H9 (cell line): ENCODE results near the gene ANO3. TPM values are rescaled to one million over a fixed set of nuclear protein-coding genes. Genes with fewer than 3 reads are reported as not detected.

Experiments used
- DNase-seq: peaks from one replicate; pipeline ENCODE4 v3.0.0-alpha.2; 2017
- H2AFZ ChIP-seq: one replicate; pipeline ENCODE4 v1.6.1; 2013; ENCODE audit warnings: mild to moderate bottlenecking, low read length, control low read depth, moderate library complexity
- H2AK5ac ChIP-seq: 2 replicates; pipeline ENCODE4 v1.6.1; 2013; ENCODE audit warnings: low read length, control low read depth, mixed read lengths; ENCODE audit not compliant: insufficient read length
- H2BK120ac ChIP-seq: one replicate; pipeline ENCODE4 v1.6.1; 2013; ENCODE audit warnings: low read depth, mild to moderate bottlenecking, low read length, control low read depth, inconsistent platforms; ENCODE audit not compliant: poor library complexity, severe bottlenecking
- H2BK12ac ChIP-seq: 2 replicates; pipeline ENCODE4 v1.6.1; 2013; ENCODE audit warnings: low read length, control low read depth, mixed read lengths, low read depth; ENCODE audit not compliant: insufficient read length
- H2BK15ac ChIP-seq: 2 replicates; pipeline ENCODE4 v1.6.1; 2013; ENCODE audit warnings: low read depth, low read length, control low read depth
- H2BK20ac ChIP-seq: one replicate; pipeline ENCODE4 v1.6.1; 2013; ENCODE audit warnings: low read depth, mild to moderate bottlenecking, low read length, control low read depth, inconsistent platforms; ENCODE audit not compliant: poor library complexity, severe bottlenecking
- H2BK5ac ChIP-seq: 2 replicates; pipeline ENCODE4 v1.6.1; 2013; ENCODE audit warnings: low read length, control low read depth, mixed read lengths; ENCODE audit not compliant: insufficient read length
- H3K14ac ChIP-seq: 2 replicates; pipeline ENCODE4 v1.6.1; 2013; ENCODE audit warnings: low read length, control low read depth; ENCODE audit not compliant: insufficient read depth
- H3K18ac ChIP-seq: 2 replicates; pipeline ENCODE4 v1.6.1; 2013; ENCODE audit warnings: low read depth, mild to moderate bottlenecking, mixed read lengths, low read length, control low read depth; ENCODE audit not compliant: insufficient read length
- H3K23ac ChIP-seq: 2 replicates; pipeline ENCODE4 v1.6.1; 2013; ENCODE audit warnings: low read length, control low read depth, mixed read lengths, low read depth; ENCODE audit not compliant: insufficient read length
- H3K23me2 ChIP-seq: 2 replicates; pipeline ENCODE4 v1.6.1; 2013; ENCODE audit warnings: low read depth, mild to moderate bottlenecking, mixed read lengths, low read length, control low read depth; ENCODE audit not compliant: insufficient read length, poor library complexity, severe bottlenecking
- H3K27ac ChIP-seq: 2 replicates; pipeline ENCODE4 v1.5.1; 2013; ENCODE audit warnings: low read length, control low read depth, mixed read lengths, low read depth; ENCODE audit not compliant: insufficient read length
- H3K27me3 ChIP-seq: 2 replicates; pipeline ENCODE4 v1.6.1; 2013; ENCODE audit warnings: low read length, control low read depth, inconsistent platforms; ENCODE audit not compliant: insufficient read depth
- H3K4ac ChIP-seq: 2 replicates; pipeline ENCODE4 v1.6.1; 2013; ENCODE audit warnings: low read depth, mild to moderate bottlenecking, control low read depth, inconsistent platforms, low read length, moderate library complexity
- H3K4me1 ChIP-seq: 2 replicates; pipeline ENCODE4 v1.6.1; 2013; ENCODE audit warnings: low read length, control low read depth, inconsistent platforms; ENCODE audit not compliant: insufficient read depth
- H3K4me2 ChIP-seq: 2 replicates; pipeline ENCODE4 v1.6.1; 2013; ENCODE audit warnings: low read length, control low read depth, mixed read lengths; ENCODE audit not compliant: insufficient read length, insufficient read depth
- H3K56ac ChIP-seq: 2 replicates; pipeline ENCODE4 v1.6.1; 2013; ENCODE audit warnings: low read depth, mild to moderate bottlenecking, mixed read lengths, low read length, control low read depth; ENCODE audit not compliant: insufficient read length
- H3K79me1 ChIP-seq: 2 replicates; pipeline ENCODE4 v1.6.1; 2013; ENCODE audit warnings: low read depth, mild to moderate bottlenecking, moderate library complexity, low read length, control low read depth, inconsistent platforms; ENCODE audit not compliant: insufficient read depth, poor library complexity, severe bottlenecking
- H3K79me2 ChIP-seq: 2 replicates; pipeline ENCODE4 v1.6.1; 2013; ENCODE audit warnings: low read length, control low read depth, inconsistent platforms; ENCODE audit not compliant: insufficient read depth
- H3K9ac ChIP-seq: 2 replicates; pipeline ENCODE4 v1.6.1; 2013; ENCODE audit warnings: low read length, control low read depth, mixed read lengths; ENCODE audit not compliant: insufficient read length; ENCODE audit errors: extremely low read depth
- H3K9me3 ChIP-seq: one replicate; pipeline ENCODE4 v1.6.1; 2013; ENCODE audit warnings: low read depth, low read length, inconsistent platforms; ENCODE audit not compliant: control insufficient read depth
- H3T11ph ChIP-seq: one replicate; pipeline ENCODE4 v1.6.1; 2013; ENCODE audit warnings: mild to moderate bottlenecking, low read length, control low read depth, inconsistent platforms
- H4K20me1 ChIP-seq: one replicate; pipeline ENCODE4 v1.6.1; 2013; ENCODE audit not compliant: control insufficient read depth, insufficient read length, insufficient read depth
- H4K5ac ChIP-seq: 2 replicates; pipeline ENCODE4 v1.6.1; 2013; ENCODE audit warnings: low read depth, mild to moderate bottlenecking, mixed read lengths, low read length, control low read depth; ENCODE audit not compliant: insufficient read length
- H4K8ac ChIP-seq: replicated peaks from 2 replicates; pipeline ENCODE4 v1.6.1; 2013; ENCODE audit warnings: low read length, control low read depth, mixed read lengths, low read depth; ENCODE audit not compliant: insufficient read length
- H4K91ac ChIP-seq: 2 replicates; pipeline ENCODE4 v1.6.1; 2013; ENCODE audit warnings: low read depth, mild to moderate bottlenecking, moderate library complexity, mixed read lengths, low read length, control low read depth; ENCODE audit not compliant: insufficient read length
- H3K27ac Mint-ChIP-seq, 3 experiments: 2 replicates in 2 of 3; 3 replicates in 1 of 3; pipeline ENCODE4 v1.8.0; 2020 to 2021; ENCODE audit warnings: mixed read lengths in 3 of 3, mild to moderate bottlenecking in 1 of 3, moderate library complexity in 1 of 3
- H3K27me3 Mint-ChIP-seq: 2 replicates; pipeline ENCODE4 v1.8.0; 2021; ENCODE audit warnings: low read depth, mild to moderate bottlenecking, moderate library complexity, mixed read lengths
- H3K36me3 Mint-ChIP-seq, 3 experiments: 2 replicates in 2 of 3; 3 replicates in 1 of 3; pipeline ENCODE4 v1.8.0; 2020 to 2021; ENCODE audit warnings: low read depth in 3 of 3, mixed read lengths in 3 of 3; ENCODE audit not compliant: insufficient read depth in 1 of 3
- H3K4me1 Mint-ChIP-seq, 2 experiments: 2 replicates each; pipeline ENCODE4 v1.8.0; 2020; ENCODE audit warnings: mixed read lengths in 2 of 2
- H3K4me3 Mint-ChIP-seq, 2 experiments: 2 replicates in 1 of 2; 3 replicates in 1 of 2; pipeline ENCODE4 v1.8.0; 2020 to 2021; ENCODE audit warnings: mild to moderate bottlenecking in 2 of 2, mixed read lengths in 2 of 2, moderate library complexity in 1 of 2
- H3K9me3 Mint-ChIP-seq, 2 experiments: 2 replicates in 1 of 2; 3 replicates in 1 of 2; pipeline ENCODE4 v1.8.0; 2020; ENCODE audit warnings: mild to moderate bottlenecking in 2 of 2, mixed read lengths in 2 of 2, moderate library complexity in 1 of 2
- WGBS: extraction: QIAGEN DNeasy Blood & Tissue Kit; methylation state at CpG from one replicate; pipeline ENCODE4 v1.1.7; 2013; ENCODE audit warnings: missing lambda C conversion rate, low lambda C conversion rate, mixed read lengths; ENCODE audit not compliant: insufficient read length; ENCODE audit errors: extremely low coverage; 5-methylcytosine and 5-hydroxymethylcytosine counted together
- total RNA-seq: library from RNA; stranded (reverse); gene quantifications from 2 replicates; pipeline ENCODE4 v1.2.1, GENCODE V29; 2021
- TF ChIP-seq, protein P1 (sequence below): fragments of 200-600 bp; sonication (generic); conservative IDR thresholded peaks from 3 replicates; pipeline ENCODE4 v1.8.0; 2021; ENCODE audit warnings: antibody characterized with exemption, mild to moderate bottlenecking

The ANO3 gene
- total RNA-seq, 1 experiment from 2014 or later = not detected

DNA sequence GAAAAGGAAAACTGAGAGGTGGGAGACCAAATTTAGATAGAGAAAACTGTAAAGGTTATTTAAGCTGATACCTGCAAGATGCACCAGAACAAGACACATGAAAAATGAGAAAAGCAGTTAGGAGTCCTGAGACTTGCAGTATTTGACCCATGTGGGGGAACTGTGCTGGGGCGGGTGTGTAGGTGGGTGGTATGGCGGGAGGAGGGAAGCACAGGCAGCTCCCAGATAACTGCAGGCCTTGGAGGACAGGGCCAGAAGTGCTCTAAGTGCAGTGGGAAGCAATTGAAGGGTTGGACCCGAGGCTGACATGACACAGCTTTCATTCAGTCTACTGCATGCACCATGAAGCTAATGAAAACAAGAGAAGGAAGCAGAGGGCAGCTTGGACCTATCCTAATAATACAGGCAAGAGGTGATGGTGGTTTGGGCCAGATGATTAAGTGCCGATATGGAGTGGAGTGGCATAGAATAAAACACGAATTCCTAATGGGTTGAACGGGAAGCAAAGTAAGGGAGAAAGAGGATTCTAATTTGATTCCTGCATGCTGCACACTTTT lies 48.0 kb upstream of the ANO3 start:
- Mint-ChIP-seq H3K4me3 (peak overlapping the region; percentile 69 to 78), H3K27ac (no peak overlapping the region), H3K36me3 (no peaks in the 10 kb centered on the region), H3K9me3 (no peaks in the 10 kb centered on the region; a peak in 1 of 5 replicates), H3K27me3 (no peaks in the 10 kb centered on the region; the same call in 1 of the 2 replicates), H3K4me1 (peaks cover 19 to 21% of the 10 kb centered on the region in 2 experiments)
- Histone ChIP-seq H3T11ph (no peak overlapping the region), H2BK15ac (no peak overlapping the region), H3K56ac (no peak overlapping the region), H2AFZ (peak overlapping the region; percentile 61), H3K4me1 (peaks cover 8% of the 10 kb centered on the region; the same call in 1 of the 2 replicates), H2BK12ac (no peak overlapping the region), H4K8ac (no peak overlapping the region), H3K4me2 (peak overlapping the region; percentile 40), H3K79me2 (no peaks in the 10 kb centered on the region), H2BK5ac (no peak overlapping the region), H2AK5ac (no peak overlapping the region), H3K23me2 (no peaks in the 10 kb centered on the region), H3K14ac (no peak overlapping the region), H3K9me3 (no peaks in the 10 kb centered on the region), H3K18ac (no peak overlapping the region), H3K4ac (no peak overlapping the region), H4K91ac (no peak overlapping the region), H3K79me1 (no peaks in the 10 kb centered on the region), H3K27ac (no peak overlapping the region), H3K27me3 (no peaks in the 10 kb centered on the region), H2BK120ac (no peak overlapping the region), H2BK20ac (no peak overlapping the region), H4K5ac (peak overlapping the region; percentile 37), H3K23ac (no peak overlapping the region), H3K9ac (no peak overlapping the region), H4K20me1 (no peaks in the 10 kb centered on the region)
- peak; percentile 32 for DNase-seq
- TF ChIP-seq, protein P1, sequence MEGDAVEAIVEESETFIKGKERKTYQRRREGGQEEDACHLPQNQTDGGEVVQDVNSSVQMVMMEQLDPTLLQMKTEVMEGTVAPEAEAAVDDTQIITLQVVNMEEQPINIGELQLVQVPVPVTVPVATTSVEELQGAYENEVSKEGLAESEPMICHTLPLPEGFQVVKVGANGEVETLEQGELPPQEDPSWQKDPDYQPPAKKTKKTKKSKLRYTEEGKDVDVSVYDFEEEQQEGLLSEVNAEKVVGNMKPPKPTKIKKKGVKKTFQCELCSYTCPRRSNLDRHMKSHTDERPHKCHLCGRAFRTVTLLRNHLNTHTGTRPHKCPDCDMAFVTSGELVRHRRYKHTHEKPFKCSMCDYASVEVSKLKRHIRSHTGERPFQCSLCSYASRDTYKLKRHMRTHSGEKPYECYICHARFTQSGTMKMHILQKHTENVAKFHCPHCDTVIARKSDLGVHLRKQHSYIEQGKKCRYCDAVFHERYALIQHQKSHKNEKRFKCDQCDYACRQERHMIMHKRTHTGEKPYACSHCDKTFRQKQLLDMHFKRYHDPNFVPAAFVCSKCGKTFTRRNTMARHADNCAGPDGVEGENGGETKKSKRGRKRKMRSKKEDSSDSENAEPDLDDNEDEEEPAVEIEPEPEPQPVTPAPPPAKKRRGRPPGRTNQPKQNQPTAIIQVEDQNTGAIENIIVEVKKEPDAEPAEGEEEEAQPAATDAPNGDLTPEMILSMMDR = no peak
- no CpG with 5 or more reads among the region's 6 CpGs for WGBS
